Fibroblast of villous mesenchyme (primary cell): Measurements from ENCODE around the gene ANK3. TPM values are rescaled to one million over a fixed set of nuclear protein-coding genes. Genes with fewer than 3 reads are reported as not detected.

ENCODE experiments used
- small RNA-seq: library from RNA; depleted of rRNA; stranded (forward); fragments of <200 nt; gene quantifications from one replicate; pipeline ENCODE3, GENCODE V24; 2012
- total RNA-seq: library from RNA; depleted of rRNA; stranded (reverse); fragments of >200 nt; gene quantifications from 2 replicates; pipeline ENCODE4 v1.2.3, GENCODE V29; 2012

The ANK3 gene
- total RNA-seq, 1 donor: 1.3 TPM

Small RNAs within 50 kb of the gene (small RNA-seq; reads per million reads assigned to genes)
- gene RF00019: not detected
